SK-N-SH (cell line): ENCODE results near the gene B3GAT3. TPM values are rescaled to one million over a fixed set of nuclear protein-coding genes. Genes with fewer than 3 reads are reported as not detected.

Source experiments
- CTCF ChIA-PET: fragments of 300-600, 350-600 bp; formaldehyde crosslinking; extraction: SDS; loops from one replicate; lab custom pipeline; 2021; lab: Yijun Ruan, JAX
- POLR2A ChIA-PET: fragments of 350-600 bp; sonication (Branson Sonifier 250); formaldehyde crosslinking; extraction: SDS; loops from one replicate; lab custom pipeline; 2020; ENCODE audit warnings: antibody characterized with exemption, inconsistent platforms; lab: Yijun Ruan, JAX
- DNase-seq: peaks from one replicate; pipeline ENCODE4 v3.0.0; 2012
- H2AFZ ChIP-seq: fragments of 200-600 bp; sonication (generic); 2 replicates; pipeline ENCODE4 v1.8.1; 2016; ENCODE audit warnings: antibody characterized with exemption, mild to moderate bottlenecking, low read depth
- H3F3A ChIP-seq: fragments of 200-600 bp; sonication (generic); replicated peaks from 2 replicates; pipeline ENCODE3; 2016; ENCODE audit warnings: antibody characterized with exemption, mild to moderate bottlenecking; ENCODE audit not compliant: insufficient read depth
- H3K27ac ChIP-seq, 2 experiments: fragments of 200-500 bp in 1 of 2; fragments of 200-600 bp in 1 of 2; sonication (Bioruptor generic) in 1 of 2; sonication (generic), shearing (Covaris generic) in 1 of 2; 2 replicates each; pipeline versions ENCODE4 v1.5.1 to v1.6.1; 2014 to 2016; ENCODE audit warnings: low read depth in 2 of 2, inconsistent platforms in 1 of 2, low read length in 1 of 2, mild to moderate bottlenecking in 1 of 2, mixed read lengths in 1 of 2
- H3K27me3 ChIP-seq: fragments of 200-600 bp; sonication (generic), shearing (Covaris generic); 2 replicates; pipeline ENCODE4 v1.6.1; 2016; ENCODE audit warnings: mixed run types; ENCODE audit not compliant: insufficient read depth
- H3K36me3 ChIP-seq, 2 experiments: fragments of 200-500 bp in 1 of 2; fragments of 200-600 bp in 1 of 2; sonication (Bioruptor generic) in 1 of 2; sonication (generic) in 1 of 2; replicated peaks in 1 of 2; 2 replicates each; pipeline versions ENCODE3 to v1.5.1; 2014 to 2016; ENCODE audit warnings: low read length in 1 of 2, mild to moderate bottlenecking in 1 of 2; ENCODE audit not compliant: insufficient read depth in 2 of 2, control insufficient read depth in 1 of 2
- H3K4me1 ChIP-seq, 2 experiments: fragments of 200-500 bp in 1 of 2; fragments of 200-600 bp in 1 of 2; sonication (Bioruptor generic) in 1 of 2; sonication (generic), shearing (Covaris generic) in 1 of 2; 2 replicates each; pipeline versions ENCODE4 v1.5.1 to v1.6.1; 2014 to 2016; ENCODE audit warnings: low read depth in 1 of 2, low read length in 1 of 2, mixed run types in 1 of 2; ENCODE audit not compliant: insufficient read depth in 2 of 2, control insufficient read depth in 1 of 2
- H3K4me2 ChIP-seq: fragments of 200-600 bp; sonication (generic), shearing (Covaris generic); 2 replicates; pipeline ENCODE4 v1.6.1; 2017; ENCODE audit warnings: mixed run types
- H3K4me3 ChIP-seq, 2 experiments: fragments of 200-500 bp in 1 of 2; fragments of 200-600 bp in 1 of 2; sonication (Bioruptor generic) in 1 of 2; sonication (generic), shearing (Covaris generic) in 1 of 2; 2 replicates each; pipeline versions ENCODE4 v1.5.1 to v1.8.1; 2014 to 2016; ENCODE audit warnings: low read depth in 2 of 2, inconsistent platforms in 1 of 2, low read length in 1 of 2, mild to moderate bottlenecking in 1 of 2, mixed read lengths in 1 of 2, moderate library complexity in 1 of 2
- H3K79me2 ChIP-seq: fragments of 200-600 bp; sonication (generic); 2 replicates; pipeline ENCODE4 v1.8.1; 2017; ENCODE audit warnings: mild to moderate bottlenecking; ENCODE audit not compliant: insufficient read depth
- H3K9ac ChIP-seq: fragments of 200-600 bp; sonication (generic); 2 replicates; pipeline ENCODE4 v1.6.1; 2017; ENCODE audit warnings: mixed run types
- H3K9me2 ChIP-seq: fragments of 200-600 bp; sonication (generic); 2 replicates; pipeline ENCODE4 v1.6.1; 2017; ENCODE audit warnings: mixed run types
- H3K9me3 ChIP-seq: fragments of 200-600 bp; sonication (generic); 2 replicates; pipeline ENCODE4 v1.6.1; 2017; ENCODE audit warnings: mixed run types, mild to moderate bottlenecking, moderate library complexity
- H4K20me1 ChIP-seq: fragments of 200-600 bp; sonication (generic); 2 replicates; pipeline ENCODE4 v1.6.1; 2017; ENCODE audit warnings: mild to moderate bottlenecking, mixed run types; ENCODE audit not compliant: insufficient read depth
- CHD2 ChIP-seq: fragments of 150-350 bp; IDR thresholded peaks from 2 replicates; pipeline ENCODE4 v1.6.1; 2018; ENCODE audit warnings: low read length; ENCODE audit not compliant: partially characterized antibody
- FOXM1 ChIP-seq: IDR thresholded peaks from 2 replicates; pipeline ENCODE4 v1.4.0; 2012; ENCODE audit warnings: low read depth, mild to moderate bottlenecking
- GABPA ChIP-seq: IDR thresholded peaks from 2 replicates; pipeline ENCODE4 v1.4.0; 2012; ENCODE audit warnings: low read depth, mild to moderate bottlenecking
- IRF3 ChIP-seq: fragments of 150-350 bp; IDR thresholded peaks from 2 replicates; pipeline ENCODE4 v1.6.1; 2016; ENCODE audit warnings: mild to moderate bottlenecking, low read depth, low read length
- MXI1 ChIP-seq: IDR thresholded peaks from 2 replicates; pipeline ENCODE4 v1.6.1; 2012; ENCODE audit warnings: mild to moderate bottlenecking, low read depth, low read length, improper control_type of control experiment
- NFIC ChIP-seq: IDR thresholded peaks from 2 replicates; pipeline ENCODE4 v1.4.0; 2012; ENCODE audit warnings: borderline replicate concordance
- PBX3 ChIP-seq: IDR thresholded peaks from 2 replicates; pipeline ENCODE4; 2012
- RAD21 ChIP-seq: IDR thresholded peaks from 2 replicates; pipeline ENCODE4 v1.6.1; 2012; ENCODE audit warnings: mild to moderate bottlenecking, low read length
- RCOR1 ChIP-seq: fragments of 150-350 bp; IDR thresholded peaks from 2 replicates; pipeline ENCODE4 v1.6.1; 2017; ENCODE audit warnings: antibody characterized with exemption, low read length
- RFX5 ChIP-seq: IDR thresholded peaks from 2 replicates; pipeline ENCODE4 v1.6.1; 2012; ENCODE audit warnings: mild to moderate bottlenecking, improper control_type of control experiment, low read length
- TEAD4 ChIP-seq: IDR thresholded peaks from 2 replicates; pipeline ENCODE4 v1.4.0; 2012; ENCODE audit warnings: mild to moderate bottlenecking, borderline replicate concordance; ENCODE audit not compliant: insufficient read depth
- USF2 ChIP-seq: fragments of 150-350 bp; IDR thresholded peaks from 2 replicates; pipeline ENCODE4 v1.6.1; 2017; ENCODE audit warnings: antibody characterized with exemption, low read length, low read depth, borderline replicate concordance
- YY1 ChIP-seq: IDR thresholded peaks from 2 replicates; pipeline ENCODE4 v1.4.0; 2012; ENCODE audit warnings: low read depth, mild to moderate bottlenecking
- WGBS: methylation state at CpG from one replicate; pipeline ENCODE4 v1.1.6; 2017; ENCODE audit warnings: low lambda C conversion rate; 5-methylcytosine and 5-hydroxymethylcytosine counted together
- polyA plus RNA-seq, 3 experiments: library from polyadenylated mRNA; depleted of rRNA; stranded (reverse); fragments of >200 nt; gene quantifications; 2 replicates each; pipeline ENCODE4 v1.2.3, GENCODE V29; 2012

B3GAT3 gene
- polyA plus RNA-seq, 1 of the 3 experiments (the other 2 are of a cell fraction) = 104 TPM

GRCh38 chr11:62644220-62644619 is 22.4 kb upstream of the B3GAT3 start:
- no peak overlapping the region for H3K4me2 ChIP-seq
- DNase-seq = no peak
- no peak for TF ChIP-seq YY1
- TF ChIP-seq, all 33 proteins: peak for 0
- peaks cover 5 to 8% of the 10 kb centered on the region in 2 experiments; a peak in 2 of 4 replicates for H3K4me1 ChIP-seq
- peaks cover 70% of the 10 kb centered on the region for H3K79me2 ChIP-seq
- 0 out of 2 replicates have a peak, but pooled peaks cover 5% of the 10 kb centered on the region for H4K20me1 ChIP-seq
- no peaks in the 10 kb centered on the region for H3K9me3 ChIP-seq
- POLR2A ChIA-PET = interaction anchor here (1.0 to 7.3 kb wide), 2 partner anchors 9 to 20 kb away, joined by 3 to 52 read pairs; partner anchors contain the start of genes C11orf98, CSKMT and INTS5
- WGBS = 97% methylated on average over 8 of the region's 8 CpGs
- peaks cover 19 to 45% of the 10 kb centered on the region in 2 experiments for H3K36me3 ChIP-seq
- no peak overlapping the region for H3K27ac ChIP-seq
- H2AFZ ChIP-seq = no peak overlapping the region
- no peak overlapping the region for H3K9ac ChIP-seq
- H3K27me3 ChIP-seq = no peaks in the 10 kb centered on the region
- peaks cover 5% of the 10 kb centered on the region for H3F3A ChIP-seq
- no peak overlapping the region for H3K4me3 ChIP-seq
- CTCF ChIA-PET = interaction anchor here (1.4 kb wide), 1 partner anchor 15 kb away, joined by 3 read pairs; no protein-coding TSS in a partner anchor
- H3K9me2 ChIP-seq = no peaks in the 10 kb centered on the region

- Histone ChIP-seq H4K20me1 (no peaks in the 10 kb centered on the region), H3K4me1 (no peaks in the 10 kb centered on the region), H3K9ac (no peak overlapping the region), H2AFZ (no peak overlapping the region), H3K4me3 (no peak overlapping the region), H3K27ac (no peak overlapping the region), H3K9me2 (no peaks in the 10 kb centered on the region), H3K9me3 (no peaks in the 10 kb centered on the region), H3K36me3 (peaks cover 51 to 67% of the 10 kb centered on the region in 2 experiments), H3K79me2 (peaks cover 19% of the 10 kb centered on the region; the same call in 1 of the 2 replicates), H3F3A (peaks cover 4% of the 10 kb centered on the region), H3K27me3 (no peaks in the 10 kb centered on the region), H3K4me2 (no peak overlapping the region)
- ChIA-PET POLR2A (no interaction called here), CTCF (no interaction called here)
- TF ChIP-seq CHD2 (no peak), RCOR1 (no peak), NFIC (no peak), TEAD4 (no peak), USF2 (no peak), GABPA (no peak), MXI1 (no peak), YY1 (no peak), IRF3 (no peak), PBX3 (no peak), RAD21 (no peak), FOXM1 (no peak), RFX5 (no peak)
- WGBS = 97% methylated on average over 6 of the region's 6 CpGs
- no peak for DNase-seq
Observed at GRCh38 chr11:62632492-62632891, 10.7 kb upstream of the B3GAT3 start.
